22Rv1 (cell line): ENCODE data around the gene CSF3R.

Experiments used
- ZFX ChIP-seq: fragments of 450-650 bp; IDR thresholded peaks from 2 replicates; pipeline ENCODE4 v1.6.1; 2017; ENCODE audit warnings: antibody characterized with exemption, borderline replicate concordance
- TF ChIP-seq, protein P1 (sequence below): fragments of 450-650 bp; IDR thresholded peaks from 2 replicates; pipeline ENCODE4 v1.5.1; 2017; ENCODE audit warnings: mild to moderate bottlenecking

GRCh38 chr1:36433102-36433501 lies 49.6 kb downstream of the CSF3R start:
- TF ChIP-seq, protein P1, sequence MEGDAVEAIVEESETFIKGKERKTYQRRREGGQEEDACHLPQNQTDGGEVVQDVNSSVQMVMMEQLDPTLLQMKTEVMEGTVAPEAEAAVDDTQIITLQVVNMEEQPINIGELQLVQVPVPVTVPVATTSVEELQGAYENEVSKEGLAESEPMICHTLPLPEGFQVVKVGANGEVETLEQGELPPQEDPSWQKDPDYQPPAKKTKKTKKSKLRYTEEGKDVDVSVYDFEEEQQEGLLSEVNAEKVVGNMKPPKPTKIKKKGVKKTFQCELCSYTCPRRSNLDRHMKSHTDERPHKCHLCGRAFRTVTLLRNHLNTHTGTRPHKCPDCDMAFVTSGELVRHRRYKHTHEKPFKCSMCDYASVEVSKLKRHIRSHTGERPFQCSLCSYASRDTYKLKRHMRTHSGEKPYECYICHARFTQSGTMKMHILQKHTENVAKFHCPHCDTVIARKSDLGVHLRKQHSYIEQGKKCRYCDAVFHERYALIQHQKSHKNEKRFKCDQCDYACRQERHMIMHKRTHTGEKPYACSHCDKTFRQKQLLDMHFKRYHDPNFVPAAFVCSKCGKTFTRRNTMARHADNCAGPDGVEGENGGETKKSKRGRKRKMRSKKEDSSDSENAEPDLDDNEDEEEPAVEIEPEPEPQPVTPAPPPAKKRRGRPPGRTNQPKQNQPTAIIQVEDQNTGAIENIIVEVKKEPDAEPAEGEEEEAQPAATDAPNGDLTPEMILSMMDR = no peak
- TF ChIP-seq ZFX = no peak
